KMS-11 (cell line): ENCODE data around the gene PAX8.

Experiments
- H2AFZ ChIP-seq: fragments of 200-600 bp; sonication (generic); 2 replicates; pipeline ENCODE4 v1.6.1; 2016; ENCODE audit warnings: antibody characterized with exemption, mixed run types, low read depth
- H3K27ac ChIP-seq: fragments of 200-600 bp; sonication (generic); 2 replicates; pipeline ENCODE4 v1.6.1; 2016; ENCODE audit warnings: mild to moderate bottlenecking, mixed run types
- H3K27me3 ChIP-seq: fragments of 200-600 bp; sonication (generic); 2 replicates; pipeline ENCODE4 v1.6.1; 2017; ENCODE audit warnings: mild to moderate bottlenecking, low read depth, mixed run types, moderate library complexity; ENCODE audit not compliant: insufficient read depth
- H3K36me3 ChIP-seq: fragments of 200-600 bp; sonication (generic); 2 replicates; pipeline ENCODE4 v1.6.1; 2017; ENCODE audit warnings: mild to moderate bottlenecking, mixed run types; ENCODE audit not compliant: insufficient read depth
- H3K4me1 ChIP-seq: fragments of 200-600 bp; sonication (generic); 2 replicates; pipeline ENCODE4 v1.6.1; 2016; ENCODE audit warnings: mild to moderate bottlenecking, low read depth, mixed run types; ENCODE audit not compliant: poor library complexity, severe bottlenecking
- H3K4me2 ChIP-seq: fragments of 200-600 bp; sonication (generic); 2 replicates; pipeline ENCODE4 v1.7.0; 2016; ENCODE audit warnings: mild to moderate bottlenecking, mixed run types
- H3K4me3 ChIP-seq: fragments of 200-600 bp; sonication (generic); IDR thresholded peaks from 2 replicates; pipeline ENCODE4 v1.6.1; 2017; ENCODE audit warnings: low read depth, low read length, mixed read lengths; ENCODE audit not compliant: insufficient read depth
- H3K79me2 ChIP-seq: fragments of 200-600 bp; sonication (generic); 2 replicates; pipeline ENCODE4 v1.6.1; 2016; ENCODE audit warnings: low read depth, mixed run types; ENCODE audit not compliant: insufficient read depth
- H3K9ac ChIP-seq: fragments of 200-600 bp; sonication (generic); 2 replicates; pipeline ENCODE4 v1.6.1; 2016; ENCODE audit warnings: mild to moderate bottlenecking, mixed run types
- H4K20me1 ChIP-seq: fragments of 200-600 bp; sonication (generic); 2 replicates; pipeline ENCODE4 v1.6.1; 2016; ENCODE audit warnings: mild to moderate bottlenecking, mixed run types; ENCODE audit not compliant: insufficient read depth
- CTCF ChIP-seq: fragments of 200-600 bp; sonication (generic); conservative IDR thresholded peaks from 2 replicates; pipeline ENCODE4 v1.6.1; 2017; ENCODE audit warnings: low read depth, mild to moderate bottlenecking, antibody characterized with exemption, low read length, moderate library complexity, mixed read lengths

Gene PAX8

GRCh38 chr2:113217455-113218282 is 61.1 kb downstream of the PAX8 start:
- H3K4me1 ChIP-seq, result no peaks in the 10 kb centered on the region
- H2AFZ ChIP-seq, result no peak overlapping the region

GRCh38 chr2:113216891-113217454 is 61.7 kb downstream of the PAX8 start:
- Histone ChIP-seq H3K9ac (no peak overlapping the region), H3K4me2 (no peak overlapping the region), H3K27me3 (no peaks in the 10 kb centered on the region), H3K79me2 (no peaks in the 10 kb centered on the region), H3K4me3 (no peak overlapping the region), H4K20me1 (no peaks in the 10 kb centered on the region), H2AFZ (no peak overlapping the region), H3K4me1 (no peaks in the 10 kb centered on the region), H3K36me3 (no peaks in the 10 kb centered on the region), H3K27ac (no peak overlapping the region)
- TF ChIP-seq CTCF, result no peak

More at GRCh38 chr2:113217455-113218282, 61.1 kb downstream of the PAX8 start:
- Histone ChIP-seq H3K4me3 (no peak overlapping the region), H3K79me2 (no peaks in the 10 kb centered on the region), H3K27ac (no peak overlapping the region), H4K20me1 (no peaks in the 10 kb centered on the region), H3K36me3 (no peaks in the 10 kb centered on the region), H3K4me2 (no peak overlapping the region), H3K27me3 (no peaks in the 10 kb centered on the region), H3K9ac (no peak overlapping the region)
- no peak for TF ChIP-seq CTCF

GRCh38 chr2:113216321-113216720 is 62.4 kb downstream of the PAX8 start:
- no peak overlapping the region for H3K4me3 ChIP-seq
- H4K20me1 ChIP-seq, result no peaks in the 10 kb centered on the region
- H3K27ac ChIP-seq, result no peak overlapping the region
- H2AFZ ChIP-seq, result no peak overlapping the region
- H3K9ac ChIP-seq, result no peak overlapping the region
- no peaks in the 10 kb centered on the region for H3K79me2 ChIP-seq
- no peak for TF ChIP-seq CTCF
- H3K27me3 ChIP-seq, result no peaks in the 10 kb centered on the region
- no peaks in the 10 kb centered on the region for H3K36me3 ChIP-seq
- no peak overlapping the region for H3K4me2 ChIP-seq
- no peaks in the 10 kb centered on the region for H3K4me1 ChIP-seq

- Histone ChIP-seq H3K4me3 (no peak overlapping the region), H3K4me2 (no peak overlapping the region), H3K9ac (no peak overlapping the region), H2AFZ (no peak overlapping the region), H3K4me1 (no peaks in the 10 kb centered on the region), H3K27ac (no peak overlapping the region), H3K36me3 (no peaks in the 10 kb centered on the region), H3K79me2 (no peaks in the 10 kb centered on the region), H3K27me3 (no peaks in the 10 kb centered on the region), H4K20me1 (no peaks in the 10 kb centered on the region)
- no peak for TF ChIP-seq CTCF
Observed at GRCh38 chr2:113215056-113215455, 63.7 kb downstream of the PAX8 start.
